GM19468 (cell line): ENCODE results near the gene ATG16L1.
A peak's percentile ranks its signal among the peaks of the same experiment; 100 is the strongest.
"Not testable (repeated sequence)": the region's sequence is repeated elsewhere in the genome, so short reads cannot be mapped to it uniquely, and the experiment has no call there.

Experiments used
- ATAC-seq: cut with Tn5 transposase; IDR thresholded peaks from one replicate; pipeline ENCODE4 v1.9.1; 2021; ENCODE audit warnings: mild to moderate bottlenecking, moderate library complexity, moderate number of reproducible peaks; ENCODE audit not compliant: unreplicated experiment; ENCODE audit errors: extremely low read depth

The ATG16L1 gene

GRCh38 chr2:233325814-233326213 is 74.3 kb downstream of the ATG16L1 start:
- no peak for ATAC-seq

DNA sequence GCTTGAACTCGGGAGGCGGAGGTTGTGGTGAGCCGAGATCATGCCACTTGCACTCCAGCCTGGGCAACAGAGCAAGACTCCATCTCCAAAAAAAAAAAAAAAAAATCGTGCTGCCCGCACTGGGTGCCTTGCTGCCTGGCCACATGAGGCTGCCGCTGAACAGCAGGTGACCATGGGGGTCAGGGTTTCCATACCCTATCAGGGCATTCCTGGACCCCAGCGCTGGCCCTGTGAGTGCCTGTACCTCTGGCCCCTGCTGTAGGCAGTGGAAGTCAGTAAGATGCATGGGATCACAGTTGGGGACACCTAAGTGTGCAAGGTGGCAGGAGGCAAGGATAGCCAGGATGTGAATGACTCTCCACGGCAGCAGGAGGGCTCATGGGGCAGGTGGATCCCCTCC is 75.0 kb downstream of the ATG16L1 start:
- no peak for ATAC-seq

- no peak for ATAC-seq
These were observed 77.4 kb downstream of the ATG16L1 start for GRCh38 chr2:233328922-233329321.

DNA sequence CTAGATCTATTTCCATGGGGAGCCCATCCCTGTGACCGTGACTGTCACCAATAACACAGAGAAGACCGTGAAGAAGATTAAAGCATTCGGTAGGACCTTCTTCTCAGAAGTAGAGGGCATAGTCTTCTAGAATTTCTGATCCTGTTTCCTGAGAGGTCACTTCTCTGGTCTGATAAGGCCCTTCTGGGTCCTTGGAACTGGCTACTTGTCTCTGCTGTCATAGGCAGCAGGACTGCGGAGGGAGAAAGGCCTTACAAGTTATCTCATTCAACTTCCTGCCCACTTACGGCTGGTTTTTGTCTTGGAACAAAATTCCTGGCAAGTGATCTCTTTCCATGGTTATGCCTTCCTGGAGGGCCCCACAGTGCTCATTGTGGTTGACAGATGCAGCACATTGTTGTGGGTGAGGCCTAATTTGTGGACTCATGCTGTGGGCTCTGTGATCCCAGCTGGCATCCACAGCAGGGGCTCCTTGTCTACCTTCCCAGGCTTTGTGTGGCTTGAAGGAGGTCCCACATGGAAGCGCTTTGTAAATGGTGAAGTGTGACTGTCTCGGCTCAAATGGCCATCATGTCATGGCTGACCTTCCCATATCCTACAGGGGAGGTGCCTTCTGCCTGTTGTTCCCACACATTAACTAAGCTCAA is 78.1 kb downstream of the ATG16L1 start:
- ATAC-seq: no peak

DNA sequence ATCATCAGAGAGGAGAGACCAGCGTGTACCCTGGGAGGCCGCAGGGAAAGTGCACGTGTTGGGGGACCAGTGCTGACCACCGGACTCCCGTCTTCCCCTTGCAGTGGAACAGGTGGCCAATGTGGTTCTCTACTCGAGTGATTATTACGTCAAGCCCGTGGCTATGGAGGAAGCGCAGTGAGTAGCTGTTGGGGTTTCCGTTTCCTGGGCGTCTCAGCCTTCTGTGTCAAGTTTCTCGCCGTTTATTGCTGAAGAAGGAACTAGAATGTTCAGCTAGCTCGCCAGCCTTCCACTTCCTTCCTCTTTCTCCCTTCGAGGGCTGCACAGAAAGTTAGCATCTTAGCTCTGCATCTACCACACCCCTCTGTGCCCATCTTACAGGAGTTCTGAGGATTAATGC is 80.1 kb downstream of the ATG16L1 start:
- ATAC-seq: peak; percentile 70

DNA sequence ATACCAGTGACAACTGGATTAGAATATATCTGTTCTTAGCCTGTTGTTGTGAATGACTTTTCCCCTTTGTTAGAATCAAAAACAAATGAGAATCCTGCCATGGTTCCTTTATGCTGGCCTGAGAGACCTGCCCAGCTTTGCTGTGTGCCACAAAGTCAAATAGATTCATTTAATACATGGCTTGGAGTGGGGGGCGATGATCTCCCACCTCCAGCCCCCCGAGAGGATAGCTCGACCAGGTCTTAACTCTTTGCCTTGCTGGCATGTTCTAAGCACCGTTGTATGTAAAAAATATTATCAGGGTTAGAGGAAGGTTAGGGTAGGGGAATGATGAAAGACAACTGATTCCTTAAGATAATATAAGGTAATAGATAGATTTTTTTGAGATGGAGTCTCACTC is 80.7 kb downstream of the ATG16L1 start:
- no peak for ATAC-seq

- no peak for ATAC-seq
These were observed 83.4 kb downstream of the ATG16L1 start for GRCh38 chr2:233334915-233335314.

DNA sequence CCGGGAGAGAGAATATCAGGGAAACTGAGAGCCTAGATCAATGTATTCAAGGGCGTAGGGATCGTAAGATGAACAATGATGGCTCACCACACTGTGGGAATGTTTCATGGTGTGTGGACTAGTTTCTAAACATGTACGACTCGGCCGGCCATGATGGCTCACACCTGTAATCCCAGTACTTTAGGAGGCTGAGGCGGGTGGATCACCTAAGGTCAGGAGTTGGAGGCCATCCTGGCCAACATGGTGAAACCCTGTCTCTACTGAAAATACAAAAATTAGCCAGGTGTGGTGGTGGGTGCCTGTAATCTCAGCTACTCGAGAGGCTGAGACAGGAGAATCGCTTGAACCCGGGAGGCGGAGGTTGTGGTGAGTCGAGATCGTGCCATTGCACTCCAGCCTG is 84.6 kb downstream of the ATG16L1 start:
- ATAC-seq: not testable (repeated sequence)

- no peak for ATAC-seq
These were observed 85.1 kb downstream of the ATG16L1 start for GRCh38 chr2:233336541-233336940.

- no peak for ATAC-seq
These were observed 86.6 kb downstream of the ATG16L1 start for GRCh38 chr2:233338046-233338445.

DNA sequence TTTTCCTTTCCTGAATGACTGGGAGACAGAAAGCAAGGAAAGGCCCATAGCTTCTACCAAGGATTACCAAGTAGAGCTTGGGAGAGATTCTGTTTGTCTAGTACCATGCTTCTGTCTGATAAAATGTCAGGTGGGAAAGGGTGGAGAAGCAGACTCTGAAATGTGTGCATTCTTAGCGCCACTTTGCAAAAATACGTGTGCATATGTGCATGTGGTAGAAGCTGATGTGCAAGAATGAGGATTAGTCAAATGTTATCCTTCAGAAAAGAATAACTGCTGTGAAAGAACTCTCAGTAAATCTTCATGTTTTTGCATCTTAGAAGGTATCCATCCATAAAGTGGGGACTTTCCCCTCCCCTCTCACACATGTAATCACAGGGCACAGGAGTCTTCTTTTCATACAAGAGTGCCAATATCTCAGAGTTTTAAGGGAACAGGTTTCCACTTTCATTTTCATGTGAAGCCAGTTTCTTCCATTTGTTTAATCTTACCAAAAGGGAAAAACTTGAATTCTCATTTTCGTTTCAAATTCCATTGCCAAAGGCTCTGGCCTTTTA is 87.4 kb downstream of the ATG16L1 start:
- ATAC-seq: no peak

DNA sequence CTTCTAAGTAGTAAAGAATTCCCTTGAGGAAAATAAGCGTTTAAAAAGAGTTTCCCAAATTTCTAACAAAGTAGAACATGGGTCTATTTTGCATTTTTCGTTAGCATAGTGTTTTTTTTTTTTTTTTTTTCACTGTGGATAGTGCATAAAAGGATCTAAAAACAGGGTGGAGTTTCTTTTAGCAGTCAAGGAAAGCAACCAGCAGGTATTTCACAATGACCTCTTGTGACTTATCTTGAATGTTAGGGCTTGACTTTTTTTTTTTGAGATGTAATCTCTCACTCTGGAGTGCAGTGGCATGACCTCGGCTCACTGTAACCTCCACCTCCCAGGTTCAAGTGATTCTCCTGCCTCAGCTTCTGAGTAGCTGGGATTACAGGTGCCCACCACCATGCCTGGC is 88.0 kb downstream of the ATG16L1 start:
- ATAC-seq: no peak

- ATAC-seq: no peak
These were observed 89.8 kb downstream of the ATG16L1 start for GRCh38 chr2:233341296-233341695.

DNA sequence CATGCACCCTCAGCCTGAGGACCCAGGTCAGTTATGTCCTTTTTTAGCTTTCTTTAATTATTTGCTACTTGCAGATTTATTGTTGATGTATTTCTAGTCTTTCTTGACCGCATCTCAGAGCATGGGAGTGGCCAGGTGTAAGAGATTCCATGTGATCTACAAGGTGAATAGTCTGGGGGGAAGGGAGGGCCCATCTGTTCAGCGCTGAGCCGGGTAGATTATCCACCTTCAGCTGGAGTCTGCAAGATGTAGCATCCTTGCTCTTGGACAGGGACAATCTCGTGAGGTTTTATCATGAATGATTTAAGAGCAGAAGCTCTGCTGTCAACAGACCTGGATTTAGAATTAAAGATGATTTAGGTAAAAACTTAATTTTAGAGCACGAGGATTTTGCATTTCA is 90.8 kb downstream of the ATG16L1 start:
- ATAC-seq: no peak

DNA sequence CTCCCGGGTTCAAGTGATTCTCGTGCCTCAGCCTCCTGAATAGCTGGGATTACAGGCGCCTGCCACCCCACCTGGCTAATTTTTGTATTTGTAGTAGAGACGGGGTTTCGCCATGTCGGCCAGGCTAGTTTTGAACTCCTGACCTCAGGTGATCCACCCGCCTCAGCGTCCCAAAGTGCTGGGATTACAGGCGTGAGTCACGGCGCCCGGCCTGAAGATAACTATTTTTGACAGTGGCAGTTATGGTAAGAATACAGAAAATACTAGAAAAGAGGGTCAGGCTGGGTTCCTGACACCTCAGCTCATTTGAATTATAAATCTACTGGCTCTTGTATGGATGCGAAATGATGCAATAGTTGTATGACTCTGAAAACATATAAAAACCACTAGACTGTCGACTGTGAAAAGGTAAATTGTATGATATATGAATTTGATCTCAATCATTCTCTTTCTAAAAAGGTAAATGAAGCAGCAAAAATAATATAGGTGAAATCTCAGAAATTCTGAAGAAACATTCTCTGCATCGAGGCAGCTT is 91.8 kb downstream of the ATG16L1 start:
- ATAC-seq: no peak
